Upper lobe of right lung (tissue), 1 donor: ENCODE results near the gene PIWIL4. TPM values are rescaled to one million over a fixed set of nuclear protein-coding genes. Genes with fewer than 3 reads are reported as not detected.
"Not testable (repeated sequence)": the region's sequence is repeated elsewhere in the genome, so short reads cannot be mapped to it uniquely, and the experiment has no call there.

Source experiments
- ATAC-seq: fragments of 200-7000 bp; cut with Tn5 transposase; one replicate; pipeline ENCODE4 v1.9.1; 2020; ENCODE audit warnings: mild to moderate bottlenecking, moderate library complexity
- DNase-seq: peaks from one replicate; pipeline ENCODE4 v3.0.0-alpha.2; 2020
- H3K27ac ChIP-seq: fragments of 200-600 bp; one replicate; pipeline ENCODE4 v1.8.0; 2022
- H3K27me3 ChIP-seq: fragments of 200-600 bp; one replicate; pipeline ENCODE4 v1.8.0; 2022; ENCODE audit warnings: mild to moderate bottlenecking
- H3K36me3 ChIP-seq: fragments of 200-600 bp; one replicate; pipeline ENCODE4 v1.8.0; 2022
- H3K4me1 ChIP-seq: fragments of 200-600 bp; one replicate; pipeline ENCODE4 v1.8.0; 2022
- H3K4me3 ChIP-seq: fragments of 200-600 bp; one replicate; pipeline ENCODE4 v1.8.0; 2022; ENCODE audit warnings: mild to moderate bottlenecking
- H3K9me3 ChIP-seq: fragments of 200-600 bp; one replicate; pipeline ENCODE4 v1.8.0; 2022
- intact Hi-C: fragments of 100-400 bp; cut with DNase I; formaldehyde crosslinking; loops from one replicate; pipeline ENCODE4 v1.11.0; 2022
- total RNA-seq: library from RNA; stranded (reverse); fragmentation: NEBNext Ultra II Directional; extraction: Animal tissue kit (Norgen Biotek cat#: 25700); gene quantifications from one replicate; pipeline ENCODE4 v1.2.1, GENCODE V29; 2021
- TF ChIP-seq, protein P1 (sequence below): fragments of 200-600 bp; IDR thresholded peaks from one replicate; pipeline ENCODE4 v1.8.0; 2022; ENCODE audit warnings: antibody characterized with exemption
- donor health status: DM: no; HTN: yes; CAD: no; lungs with severe emphysema.

The PIWIL4 gene
- total RNA-seq, 1 donor from 2014 or later: 2.9 TPM

DNA sequence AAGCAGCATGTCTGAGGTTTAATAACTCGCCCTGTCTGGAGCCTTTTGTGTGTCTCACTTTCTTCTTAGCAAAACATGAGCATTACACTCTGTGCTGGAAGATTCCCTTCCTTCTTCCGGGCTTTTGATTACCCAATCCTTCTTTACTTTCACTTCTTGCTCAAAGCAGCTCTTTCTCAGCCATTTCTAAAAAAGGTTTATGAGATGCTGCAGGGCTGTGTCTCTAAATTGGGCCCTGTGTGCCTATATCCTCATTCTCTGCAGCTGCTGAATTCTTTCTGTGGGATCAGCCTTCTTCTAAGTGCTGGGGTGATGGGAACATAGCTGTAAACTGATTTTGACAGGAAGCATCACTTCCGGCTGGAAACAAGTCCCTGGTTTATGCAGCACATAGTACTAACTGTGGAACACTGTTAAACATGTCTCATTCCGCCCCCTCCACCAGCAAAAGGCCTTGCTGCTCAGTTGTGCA is 71.8 kb downstream of the PIWIL4 start:
- Histone ChIP-seq H3K4me3 (peak overlapping the region; percentile 17), H3K27ac (peak overlapping the region; percentile 82), H3K27me3 (no peaks in the 10 kb centered on the region), H3K4me1 (peaks cover 16% of the 10 kb centered on the region), H3K36me3 (no peaks in the 10 kb centered on the region), H3K9me3 (no peaks in the 10 kb centered on the region)
- intact Hi-C loops: no loop called here
- TF ChIP-seq, protein P1, sequence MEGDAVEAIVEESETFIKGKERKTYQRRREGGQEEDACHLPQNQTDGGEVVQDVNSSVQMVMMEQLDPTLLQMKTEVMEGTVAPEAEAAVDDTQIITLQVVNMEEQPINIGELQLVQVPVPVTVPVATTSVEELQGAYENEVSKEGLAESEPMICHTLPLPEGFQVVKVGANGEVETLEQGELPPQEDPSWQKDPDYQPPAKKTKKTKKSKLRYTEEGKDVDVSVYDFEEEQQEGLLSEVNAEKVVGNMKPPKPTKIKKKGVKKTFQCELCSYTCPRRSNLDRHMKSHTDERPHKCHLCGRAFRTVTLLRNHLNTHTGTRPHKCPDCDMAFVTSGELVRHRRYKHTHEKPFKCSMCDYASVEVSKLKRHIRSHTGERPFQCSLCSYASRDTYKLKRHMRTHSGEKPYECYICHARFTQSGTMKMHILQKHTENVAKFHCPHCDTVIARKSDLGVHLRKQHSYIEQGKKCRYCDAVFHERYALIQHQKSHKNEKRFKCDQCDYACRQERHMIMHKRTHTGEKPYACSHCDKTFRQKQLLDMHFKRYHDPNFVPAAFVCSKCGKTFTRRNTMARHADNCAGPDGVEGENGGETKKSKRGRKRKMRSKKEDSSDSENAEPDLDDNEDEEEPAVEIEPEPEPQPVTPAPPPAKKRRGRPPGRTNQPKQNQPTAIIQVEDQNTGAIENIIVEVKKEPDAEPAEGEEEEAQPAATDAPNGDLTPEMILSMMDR: no peak
- DNase-seq (no peak), ATAC-seq (peak; percentile 85)

DNA sequence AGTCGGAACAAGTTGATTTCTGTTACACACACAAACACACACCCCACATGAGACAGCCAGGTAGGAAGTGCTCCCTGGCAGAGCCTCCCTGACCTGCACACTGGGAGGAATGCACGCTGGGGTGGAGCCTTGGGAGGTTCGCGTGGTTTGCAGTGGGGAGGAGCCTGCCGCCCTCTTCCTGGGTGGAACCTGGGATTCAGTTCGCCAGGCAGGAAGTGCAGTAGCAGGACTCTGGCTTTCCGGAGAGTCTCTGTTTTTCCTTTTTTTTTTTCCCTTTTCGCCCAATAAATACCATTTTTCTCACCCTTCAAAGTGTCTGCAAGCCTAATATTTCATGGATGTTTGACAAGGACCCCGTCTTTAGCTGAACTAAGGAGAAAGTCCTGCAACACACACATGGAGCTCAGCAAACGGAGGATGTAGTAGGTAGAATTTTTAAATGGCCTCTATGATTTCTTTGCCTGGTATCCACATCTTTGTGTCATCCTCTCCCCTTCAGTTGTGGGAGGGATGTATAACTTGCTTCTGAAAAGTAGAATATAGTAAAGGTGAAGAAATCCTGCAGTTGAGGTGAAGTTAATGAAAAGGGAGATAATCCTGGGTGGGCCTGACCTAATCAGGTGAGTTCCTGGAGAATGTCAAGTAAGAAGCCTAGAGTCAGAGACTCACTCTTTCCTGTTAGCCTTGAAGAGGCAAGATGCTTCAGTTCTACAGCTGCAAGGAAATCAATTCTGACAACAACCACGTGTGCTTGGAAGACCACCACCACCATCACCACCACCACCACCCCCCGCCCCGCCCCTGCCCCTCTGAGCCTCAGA is 72.9 kb downstream of the PIWIL4 start:
- TF ChIP-seq, protein P1: no peak

DNA sequence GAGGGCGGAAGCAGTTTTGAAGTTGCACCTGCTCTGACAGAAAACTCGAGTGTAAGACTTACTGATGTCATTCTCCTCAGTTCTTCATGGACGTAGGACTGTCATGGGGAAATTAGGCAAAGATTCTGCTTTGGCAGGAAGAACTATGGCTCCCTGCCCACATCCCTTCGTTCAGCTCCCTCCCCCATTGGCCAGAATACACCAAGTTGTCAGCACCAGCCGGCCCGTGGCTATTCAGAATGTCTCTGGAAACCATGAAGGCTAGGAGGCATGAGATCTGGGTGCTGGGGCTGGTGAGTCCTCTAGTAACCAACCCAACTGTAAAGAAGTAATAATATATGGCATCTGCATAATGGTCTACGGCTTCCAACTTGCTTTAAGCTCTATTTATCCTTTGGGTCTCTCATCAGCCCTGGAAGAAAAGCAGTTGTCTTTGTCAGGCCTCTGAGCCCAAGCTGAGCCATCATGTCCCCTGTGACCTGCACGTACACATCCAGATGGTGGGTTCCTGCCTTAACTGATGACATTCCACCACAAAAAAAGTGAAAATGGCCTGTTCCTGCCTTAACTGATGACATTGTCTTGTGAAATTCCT is 74.1 kb downstream of the PIWIL4 start:
- intact Hi-C loops: no loop called here
- H3K4me3 ChIP-seq: no peak overlapping the region
- TF ChIP-seq, protein P1: no peak
- H3K27me3 ChIP-seq: no peaks in the 10 kb centered on the region
- H3K27ac ChIP-seq: no peak overlapping the region
- peaks cover 16% of the 10 kb centered on the region for H3K4me1 ChIP-seq
- ATAC-seq (no peak), DNase-seq (no peak)
- H3K9me3 ChIP-seq: no peaks in the 10 kb centered on the region
- H3K36me3 ChIP-seq: no peaks in the 10 kb centered on the region

More for the DNA sequence above, 72.9 kb downstream of the PIWIL4 start:
- ATAC-seq (peak; percentile 78), DNase-seq (peak; percentile 63)
- H3K9me3 ChIP-seq: no peaks in the 10 kb centered on the region
- peaks cover 16% of the 10 kb centered on the region for H3K4me1 ChIP-seq
- intact Hi-C loops: no loop called here
- H3K27ac ChIP-seq: no peak overlapping the region
- no peaks in the 10 kb centered on the region for H3K27me3 ChIP-seq
- no peak overlapping the region for H3K4me3 ChIP-seq
- no peaks in the 10 kb centered on the region for H3K36me3 ChIP-seq

DNA sequence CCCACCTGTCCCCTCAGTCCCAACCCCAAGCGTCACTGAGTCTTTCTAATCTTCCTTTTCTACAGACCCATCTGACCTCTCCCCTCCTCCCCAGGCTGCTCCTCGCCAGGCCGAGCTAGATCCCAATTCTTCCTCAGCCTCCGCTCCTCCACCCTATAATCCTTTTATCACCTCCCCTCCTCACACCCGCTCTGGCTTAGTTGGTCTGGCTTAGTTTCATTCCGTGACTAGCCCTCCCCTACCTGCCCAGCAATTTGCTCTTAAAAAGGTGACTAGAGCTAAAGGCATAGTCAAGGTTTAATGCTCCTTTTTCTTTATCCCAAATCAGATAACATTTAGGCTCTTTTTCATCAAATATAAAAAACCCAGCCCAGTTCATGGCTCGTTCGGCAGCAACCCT is 76.0 kb downstream of the PIWIL4 start:
- DNase-seq, H3K9me3 ChIP-seq, H3K27ac ChIP-seq, H3K36me3 ChIP-seq, intact Hi-C loops, H3K27me3 ChIP-seq, ATAC-seq, H3K4me3 ChIP-seq: not testable (repeated sequence)
- H3K4me1 ChIP-seq: peaks cover 14% of the 10 kb centered on the region

DNA sequence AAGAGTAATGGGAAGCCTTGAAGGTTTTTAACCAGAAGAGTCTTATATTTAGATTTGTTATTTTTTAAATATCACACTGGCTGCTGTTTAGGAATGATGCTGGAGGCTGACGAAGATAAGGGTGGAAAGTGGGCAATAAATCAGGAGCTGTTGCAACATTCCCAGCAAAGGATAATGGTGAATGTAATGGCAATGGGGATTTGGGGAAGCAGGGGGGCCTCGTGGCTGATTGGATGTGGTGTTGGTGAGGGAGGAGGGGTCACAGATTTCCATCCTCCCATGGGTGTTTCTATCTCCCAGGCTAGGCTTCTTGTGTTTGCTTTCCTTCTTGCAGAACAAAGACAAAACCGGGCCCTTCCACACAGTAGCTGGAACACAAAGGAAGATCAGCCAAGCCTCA is 80.8 kb downstream of the PIWIL4 start:
- TF ChIP-seq, protein P1: no peak
- ATAC-seq (no peak), DNase-seq (no peak)
- intact Hi-C loops: no loop called here
- H3K4me1 ChIP-seq: peaks cover 7% of the 10 kb centered on the region
- no peaks in the 10 kb centered on the region for H3K27me3 ChIP-seq
- H3K4me3 ChIP-seq: no peak overlapping the region
- no peak overlapping the region for H3K27ac ChIP-seq
- H3K9me3 ChIP-seq: no peaks in the 10 kb centered on the region
- H3K36me3 ChIP-seq: no peaks in the 10 kb centered on the region

DNA sequence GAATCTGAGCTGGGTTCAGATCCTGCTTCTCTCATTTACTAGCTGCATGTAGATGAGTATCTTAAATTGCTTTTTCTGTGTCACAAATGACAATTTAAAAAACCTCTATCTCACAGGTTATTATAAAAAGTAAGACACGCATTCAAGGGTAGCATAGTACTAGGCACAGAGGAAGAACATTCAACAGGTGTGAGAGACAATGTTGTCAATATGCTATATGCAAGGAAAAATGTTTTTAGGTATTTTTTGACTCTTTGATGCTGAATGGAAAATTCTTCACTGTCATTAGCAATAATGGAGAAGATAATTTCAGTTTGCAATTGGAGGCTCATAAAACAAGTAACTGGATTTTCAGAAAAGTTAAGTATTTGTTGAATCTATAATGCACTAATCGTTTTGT is 81.6 kb downstream of the PIWIL4 start:
- Histone ChIP-seq H3K9me3 (no peaks in the 10 kb centered on the region), H3K36me3 (no peaks in the 10 kb centered on the region), H3K27me3 (no peaks in the 10 kb centered on the region), H3K4me3 (no peak overlapping the region), H3K27ac (no peak overlapping the region), H3K4me1 (peaks cover 7% of the 10 kb centered on the region)
- no peak for DNase-seq
- TF ChIP-seq, protein P1: no peak
- intact Hi-C loops: no loop called here
- ATAC-seq: no peak
